SJCRH30 (cell line): ENCODE measurements around the gene PDE8B. TPM values are rescaled to one million over a fixed set of nuclear protein-coding genes. Genes with fewer than 3 reads are reported as not detected.

Experiments
- DNase-seq, 2 experiments: peaks; one replicate each; pipeline ENCODE4 v3.0.0-alpha.2; 2015 to 2020
- H3K27ac ChIP-seq: fragments of 250-450 bp; sonication (Bioruptor Pico); 2 replicates; pipeline ENCODE4 v1.5.1; 2020; ENCODE audit warnings: mild to moderate bottlenecking, moderate library complexity
- H3K27me3 ChIP-seq: fragments of 250-450 bp; sonication (Bioruptor Pico); 2 replicates; pipeline ENCODE4 v1.5.1; 2020; ENCODE audit warnings: mild to moderate bottlenecking, moderate library complexity
- H3K36me3 ChIP-seq: fragments of 250-450 bp; sonication (Bioruptor Pico); 2 replicates; pipeline ENCODE4 v1.5.1; 2020; ENCODE audit warnings: mild to moderate bottlenecking, moderate library complexity
- H3K4me1 ChIP-seq: fragments of 250-450 bp; sonication (Bioruptor Pico); 2 replicates; pipeline ENCODE4 v1.5.1; 2020; ENCODE audit warnings: mild to moderate bottlenecking, moderate library complexity
- H3K4me3 ChIP-seq: fragments of 250-450 bp; sonication (Bioruptor Pico); 2 replicates; pipeline ENCODE4 v1.5.1; 2020; ENCODE audit warnings: mild to moderate bottlenecking, moderate library complexity
- H3K9me3 ChIP-seq: fragments of 250-450 bp; sonication (Bioruptor Pico); replicated peaks from 2 replicates; pipeline ENCODE4 v1.5.1; 2020; ENCODE audit warnings: mild to moderate bottlenecking, moderate library complexity
- total RNA-seq: library from RNA; depleted of rRNA; stranded (reverse); fragments of >200 nt; shearing (Covaris generic); gene quantifications from 2 replicates; pipeline ENCODE4 v1.2.3, GENCODE V29; 2014

PDE8B gene
- total RNA-seq, 1 experiment from 2014 or later: 0.22 TPM

DNA sequence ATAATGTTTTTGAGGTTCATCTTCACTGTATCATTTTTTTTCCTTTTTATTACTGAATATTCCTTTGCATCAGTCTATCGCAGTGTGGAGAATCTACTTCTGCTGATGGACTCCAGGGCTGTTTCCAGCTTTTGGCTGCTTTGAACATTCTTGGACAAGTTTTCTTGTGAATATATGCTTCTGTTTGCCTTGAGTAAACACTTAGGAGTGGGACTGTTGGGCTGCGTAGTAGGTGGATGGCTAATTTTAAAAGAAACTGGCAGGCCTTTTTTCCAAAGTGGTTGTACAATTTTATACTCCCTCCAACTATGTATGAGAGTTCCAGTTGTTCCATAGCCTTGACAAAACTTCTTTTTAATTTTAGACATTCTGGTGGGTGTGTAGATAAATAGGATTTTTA lies 179.3 kb downstream of the PDE8B start:
- DNase-seq: no peak
- no peak overlapping the region for H3K4me3 ChIP-seq
- H3K36me3 ChIP-seq: no peaks in the 10 kb centered on the region
- H3K27ac ChIP-seq: no peak overlapping the region
- peaks cover 3% of the 10 kb centered on the region; the same call in 1 of the 2 replicates for H3K4me1 ChIP-seq
- H3K27me3 ChIP-seq: 0 out of 2 replicates have a peak, but pooled peaks cover 3% of the 10 kb centered on the region
- no peaks in the 10 kb centered on the region for H3K9me3 ChIP-seq

DNA sequence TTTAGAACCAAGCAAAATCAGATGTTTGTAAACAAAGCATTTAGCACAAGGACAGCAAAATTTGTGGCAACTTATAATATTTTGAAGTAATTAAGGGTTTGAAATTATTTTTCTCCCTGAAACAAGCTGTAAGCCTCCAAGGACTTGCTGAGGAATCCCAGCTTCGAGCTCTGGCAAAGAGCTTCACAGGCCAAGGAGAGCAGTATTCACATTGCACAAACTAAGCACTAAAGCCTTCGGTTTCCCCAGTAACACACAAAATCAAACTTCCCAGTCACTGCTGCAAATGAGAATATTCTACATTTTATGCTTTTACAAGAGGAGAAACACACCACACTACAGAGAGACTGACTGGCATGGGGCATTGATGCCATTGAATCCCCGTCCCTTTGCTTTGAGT lies 179.7 kb downstream of the PDE8B start:
- Histone ChIP-seq H3K36me3 (no peaks in the 10 kb centered on the region), H3K27ac (no peak overlapping the region)
- DNase-seq: no peak

DNA sequence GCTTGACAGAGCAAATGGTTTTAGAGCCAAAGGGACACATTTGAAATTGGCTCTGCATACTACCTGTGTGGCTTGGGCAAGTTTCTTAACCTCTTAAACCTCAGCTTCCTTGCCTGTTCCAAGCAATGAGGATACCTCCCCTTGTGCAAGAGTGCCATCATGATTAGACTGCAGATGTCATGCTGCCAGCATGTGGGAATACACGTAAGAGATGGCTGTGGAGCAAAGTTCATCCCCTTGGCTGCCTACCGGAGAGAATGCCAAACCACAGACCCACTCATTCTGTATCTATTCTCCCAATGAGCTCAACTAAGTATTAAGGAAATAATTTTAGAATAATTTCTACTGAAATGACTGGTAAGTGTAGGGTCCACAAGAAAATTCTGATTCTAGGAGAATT lies 180.3 kb downstream of the PDE8B start:
- Histone ChIP-seq H3K4me3 (no peak overlapping the region), H3K36me3 (no peaks in the 10 kb centered on the region), H3K27ac (no peak overlapping the region), H3K9me3 (no peaks in the 10 kb centered on the region), H3K27me3 (0 out of 2 replicates have a peak, but pooled peaks cover 3% of the 10 kb centered on the region), H3K4me1 (peaks cover 3% of the 10 kb centered on the region; the same call in 1 of the 2 replicates)
- DNase-seq: no peak

More for the DNA sequence above, 179.7 kb downstream of the PDE8B start:
- H3K9me3 ChIP-seq: no peaks in the 10 kb centered on the region
- H3K27me3 ChIP-seq: 0 out of 2 replicates have a peak, but pooled peaks cover 3% of the 10 kb centered on the region
- peaks cover 3% of the 10 kb centered on the region; the same call in 1 of the 2 replicates for H3K4me1 ChIP-seq
- no peak overlapping the region for H3K4me3 ChIP-seq

DNA sequence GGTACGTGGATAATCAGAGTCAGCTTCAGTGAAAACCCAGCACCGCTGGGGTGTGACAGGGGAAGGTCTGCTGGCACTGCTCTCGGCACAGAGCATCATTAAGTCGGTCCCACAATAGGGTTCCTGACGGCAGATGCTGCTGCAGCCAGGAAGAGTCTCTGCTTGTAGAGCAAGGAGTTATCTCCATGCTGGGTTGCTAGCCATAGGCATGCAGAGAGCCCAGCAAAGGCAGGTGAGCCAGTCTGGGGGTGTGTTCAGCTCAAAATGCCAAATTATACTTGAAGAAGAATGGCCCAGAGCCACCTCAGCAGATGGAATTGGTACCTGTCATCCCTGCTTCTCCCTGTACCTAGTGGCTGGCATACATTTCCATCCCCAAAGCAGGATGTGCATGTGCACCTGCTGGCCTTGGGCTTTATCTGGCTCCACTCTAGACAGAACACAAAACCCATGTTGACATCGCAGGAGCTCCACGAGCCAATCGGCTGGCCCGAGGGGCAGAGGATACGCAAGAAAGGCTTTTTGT lies 180.8 kb downstream of the PDE8B start:
- Histone ChIP-seq H3K36me3 (no peaks in the 10 kb centered on the region), H3K9me3 (no peaks in the 10 kb centered on the region), H3K27me3 (0 out of 2 replicates have a peak, but pooled peaks cover 3% of the 10 kb centered on the region), H3K4me3 (no peak overlapping the region), H3K4me1 (peaks cover 3% of the 10 kb centered on the region; the same call in 1 of the 2 replicates), H3K27ac (no peak overlapping the region)
- DNase-seq: no peak

DNA sequence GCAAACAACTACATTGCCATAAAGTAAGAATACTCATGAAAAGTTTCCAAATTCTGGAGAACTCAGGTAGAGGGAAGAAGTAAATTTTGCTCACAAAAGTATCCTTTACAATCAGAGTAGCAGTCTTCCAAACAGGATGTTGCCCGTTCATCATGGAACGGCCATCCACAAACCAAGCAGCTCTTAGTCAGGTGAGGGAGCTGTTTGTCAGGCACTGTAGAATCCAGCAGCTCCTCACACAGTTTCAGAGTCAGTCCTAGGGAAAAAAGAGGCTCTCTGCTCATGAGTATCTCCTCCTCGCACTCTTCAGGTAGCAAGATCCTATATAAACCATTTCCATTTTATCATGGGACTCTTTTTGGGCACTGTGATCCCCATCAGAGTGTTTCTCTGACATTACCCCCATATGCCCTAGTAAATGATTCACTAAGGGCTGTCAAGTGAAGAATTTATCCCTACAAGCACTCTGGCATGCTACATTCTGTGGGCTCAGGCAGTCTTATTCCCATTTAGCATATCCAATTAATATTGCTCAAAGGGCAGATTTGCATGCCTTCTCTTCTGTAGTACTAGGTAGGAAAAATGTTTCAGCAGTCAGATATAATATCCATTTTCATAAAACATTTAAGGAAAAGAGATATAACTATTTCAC lies 183.7 kb downstream of the PDE8B start:
- H3K4me3 ChIP-seq: no peak overlapping the region

DNA sequence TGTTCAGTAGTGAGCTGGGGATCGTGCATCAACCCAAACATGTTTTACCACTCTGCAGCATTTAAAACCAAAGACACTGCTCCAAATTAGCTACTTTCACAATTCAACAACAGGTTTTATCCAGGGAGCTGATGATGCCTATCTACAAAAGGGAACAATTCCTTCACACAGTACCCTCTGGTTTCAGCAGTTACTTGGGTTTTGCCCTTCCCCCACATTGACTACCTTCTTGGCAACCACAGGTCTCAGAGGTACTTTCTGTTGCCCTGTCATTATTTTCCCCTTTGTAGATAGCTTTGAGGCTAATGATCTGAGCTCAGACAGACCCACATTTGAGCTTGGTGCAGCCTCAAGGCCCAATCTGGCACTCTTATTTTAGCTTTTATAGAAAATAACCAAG lies 185.5 kb downstream of the PDE8B start:
- no peaks in the 10 kb centered on the region for H3K36me3 ChIP-seq
- DNase-seq: no peak
- H3K27ac ChIP-seq: no peak overlapping the region
- H3K4me3 ChIP-seq: no peak overlapping the region
- H3K4me1 ChIP-seq: peaks cover 16% of the 10 kb centered on the region
- H3K9me3 ChIP-seq: no peaks in the 10 kb centered on the region
- H3K27me3 ChIP-seq: 0 out of 2 replicates have a peak, but pooled peaks cover 3% of the 10 kb centered on the region

More for the DNA sequence above, 183.7 kb downstream of the PDE8B start:
- Histone ChIP-seq H3K27me3 (0 out of 2 replicates have a peak, but pooled peaks cover 3% of the 10 kb centered on the region), H3K27ac (no peak overlapping the region), H3K36me3 (no peaks in the 10 kb centered on the region), H3K4me1 (peaks cover 7% of the 10 kb centered on the region), H3K9me3 (no peaks in the 10 kb centered on the region)
- no peak for DNase-seq

DNA sequence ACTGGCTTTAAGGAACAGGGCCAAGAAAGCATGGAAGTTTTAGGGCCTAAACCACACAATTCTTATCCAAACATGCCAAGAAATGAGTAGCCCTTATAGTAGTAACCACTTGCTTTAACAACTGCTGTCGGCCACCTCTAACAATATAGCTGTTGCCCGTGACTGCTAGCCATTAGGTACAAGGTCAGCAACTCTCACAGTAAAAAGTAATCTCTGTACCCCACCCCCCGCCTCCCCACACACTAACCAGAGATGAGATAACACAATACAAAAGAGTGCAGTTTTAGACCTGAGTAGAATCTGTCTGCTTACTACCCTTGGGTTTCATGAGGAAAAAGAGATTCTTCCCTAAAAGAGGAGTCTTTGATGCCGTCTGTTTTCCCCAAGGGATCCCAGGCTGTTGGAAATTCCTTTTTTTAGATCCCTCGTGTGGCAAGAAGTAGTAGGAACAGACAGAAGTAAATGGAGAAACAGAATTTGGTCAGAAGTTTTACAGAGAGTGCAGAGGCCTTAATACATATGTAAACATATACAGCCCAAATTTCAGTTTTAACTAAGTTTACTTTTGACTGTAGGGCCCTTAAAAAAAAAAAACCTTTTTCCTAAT lies 187.3 kb downstream of the PDE8B start:
- no peaks in the 10 kb centered on the region for H3K27me3 ChIP-seq
- H3K9me3 ChIP-seq: no peaks in the 10 kb centered on the region

DNA sequence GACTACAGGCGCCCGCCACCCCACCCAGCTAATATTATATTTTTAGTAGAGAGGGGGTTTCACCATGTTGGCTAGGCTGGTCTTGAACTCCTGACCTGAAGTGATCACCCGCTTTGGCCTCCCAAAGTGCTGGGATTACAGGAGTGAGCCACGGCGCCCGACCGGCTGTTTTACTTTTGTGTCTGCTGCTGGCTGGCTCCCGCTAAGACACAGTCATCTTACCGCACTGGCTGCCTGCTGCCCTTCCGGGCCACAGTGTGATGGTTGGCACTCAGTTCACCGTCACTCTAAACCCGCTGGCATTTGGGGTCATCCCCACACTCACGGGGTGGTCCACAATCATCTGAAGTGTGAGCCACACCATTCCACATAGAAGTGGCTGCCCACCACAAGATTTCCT lies 188.0 kb downstream of the PDE8B start:
- DNase-seq: no peak
- Histone ChIP-seq H3K4me1 (peaks cover 16% of the 10 kb centered on the region), H3K9me3 (no peaks in the 10 kb centered on the region), H3K27me3 (no peaks in the 10 kb centered on the region), H3K27ac (peak overlapping the region; percentile 62), H3K4me3 (no peak overlapping the region), H3K36me3 (no peaks in the 10 kb centered on the region)

More for the DNA sequence above, 187.3 kb downstream of the PDE8B start:
- Histone ChIP-seq H3K27ac (no peak overlapping the region), H3K4me1 (peaks cover 16% of the 10 kb centered on the region), H3K4me3 (no peak overlapping the region), H3K36me3 (no peaks in the 10 kb centered on the region)
- no peak for DNase-seq

DNA sequence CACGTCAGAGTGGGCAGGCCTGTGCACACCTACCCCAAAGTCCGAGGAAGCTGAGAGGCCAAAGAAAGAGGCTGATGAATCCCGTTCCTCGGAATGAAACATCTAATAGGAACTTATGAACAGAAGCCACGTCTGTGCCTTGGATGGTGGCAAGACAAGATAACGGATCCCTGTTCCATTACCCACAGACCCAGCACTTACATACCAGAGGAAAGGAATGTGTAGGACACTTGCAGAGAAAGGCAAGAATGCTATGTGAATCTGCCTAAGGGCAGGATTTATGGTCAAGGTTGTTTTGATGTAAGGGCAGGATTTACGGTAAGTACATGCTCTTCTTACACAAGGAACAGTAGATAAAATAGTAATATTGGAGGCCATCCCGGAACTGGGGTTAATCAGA lies 188.4 kb downstream of the PDE8B start:
- Histone ChIP-seq H3K27me3 (no peaks in the 10 kb centered on the region), H3K4me3 (no peak overlapping the region), H3K36me3 (no peaks in the 10 kb centered on the region), H3K9me3 (no peaks in the 10 kb centered on the region), H3K27ac (peak overlapping the region; percentile 62), H3K4me1 (peaks cover 16% of the 10 kb centered on the region)
- DNase-seq: peak; percentile 61 to 75

DNA sequence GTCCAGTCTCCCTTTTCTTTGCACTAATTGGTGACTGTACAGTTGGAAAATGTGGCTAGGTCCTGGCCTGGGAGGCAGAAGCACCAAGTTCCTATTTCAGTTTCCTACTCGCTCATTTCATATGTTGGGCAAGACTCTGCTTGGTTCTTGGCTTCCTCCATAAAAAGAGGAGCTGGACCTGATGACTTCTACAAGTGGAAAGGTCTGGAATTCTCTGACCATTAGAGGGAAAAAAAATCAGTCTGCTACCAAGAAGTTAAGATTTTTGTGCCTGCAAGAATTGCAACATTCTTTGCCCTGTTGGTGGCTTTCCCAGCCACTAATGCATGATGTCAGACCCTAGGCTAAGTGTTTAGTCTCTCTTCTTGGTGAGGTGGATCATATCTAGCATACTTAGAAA lies 190.2 kb downstream of the PDE8B start:
- H3K27me3 ChIP-seq: no peaks in the 10 kb centered on the region
- H3K4me1 ChIP-seq: peaks cover 16% of the 10 kb centered on the region
- no peak for DNase-seq
- H3K9me3 ChIP-seq: no peaks in the 10 kb centered on the region
- no peak overlapping the region for H3K27ac ChIP-seq
- no peak overlapping the region for H3K4me3 ChIP-seq
- no peaks in the 10 kb centered on the region for H3K36me3 ChIP-seq

DNA sequence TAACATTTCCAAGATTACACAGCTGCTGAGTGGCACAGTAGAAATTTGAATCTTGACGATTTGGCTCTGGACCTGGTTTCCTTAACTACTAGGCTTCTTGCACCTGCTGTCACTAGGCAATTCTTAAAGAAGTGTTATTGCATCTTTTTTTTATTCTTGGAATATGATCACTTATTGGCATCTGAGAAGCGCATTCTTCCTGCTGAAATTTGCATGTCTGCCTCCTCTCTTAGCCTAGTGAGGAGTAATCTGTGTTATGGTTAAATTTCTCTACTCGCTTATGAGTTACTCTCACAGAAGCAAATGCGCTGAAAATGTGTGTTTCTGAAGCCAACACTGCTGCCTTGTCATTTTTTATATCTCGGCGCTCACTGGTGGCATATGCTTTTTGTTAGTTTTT lies 192.3 kb downstream of the PDE8B start:
- Histone ChIP-seq H3K27ac (no peak overlapping the region), H3K36me3 (no peaks in the 10 kb centered on the region), H3K27me3 (no peaks in the 10 kb centered on the region), H3K4me1 (peaks cover 16% of the 10 kb centered on the region), H3K9me3 (no peaks in the 10 kb centered on the region), H3K4me3 (no peak overlapping the region)
- DNase-seq: no peak

DNA sequence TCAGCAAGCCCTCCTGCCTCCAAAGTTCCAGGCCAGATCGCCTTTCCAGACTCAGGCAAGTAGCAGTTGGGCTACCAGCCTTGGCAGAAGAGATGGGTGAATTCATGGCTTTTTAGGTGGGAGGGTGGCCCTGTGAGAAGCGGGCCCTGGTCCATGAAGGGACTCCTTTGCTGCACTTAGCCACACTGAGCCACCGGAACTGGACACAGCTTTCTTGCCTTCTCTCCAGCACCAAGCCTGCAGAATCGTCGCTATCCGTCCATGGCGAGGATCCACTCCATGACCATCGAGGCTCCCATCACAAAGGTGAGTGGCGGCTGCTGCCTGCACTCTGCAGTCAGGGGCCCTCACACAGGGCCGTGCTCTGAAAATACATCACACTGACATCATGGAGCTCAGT lies 196.7 kb downstream of the PDE8B start:
- DNase-seq: no peak
- no peaks in the 10 kb centered on the region for H3K27me3 ChIP-seq
- no peaks in the 10 kb centered on the region for H3K36me3 ChIP-seq
- H3K27ac ChIP-seq: no peak overlapping the region
- H3K4me3 ChIP-seq: no peak overlapping the region
- no peaks in the 10 kb centered on the region for H3K9me3 ChIP-seq
- H3K4me1 ChIP-seq: no peaks in the 10 kb centered on the region; the same call in 1 of the 2 replicates

DNA sequence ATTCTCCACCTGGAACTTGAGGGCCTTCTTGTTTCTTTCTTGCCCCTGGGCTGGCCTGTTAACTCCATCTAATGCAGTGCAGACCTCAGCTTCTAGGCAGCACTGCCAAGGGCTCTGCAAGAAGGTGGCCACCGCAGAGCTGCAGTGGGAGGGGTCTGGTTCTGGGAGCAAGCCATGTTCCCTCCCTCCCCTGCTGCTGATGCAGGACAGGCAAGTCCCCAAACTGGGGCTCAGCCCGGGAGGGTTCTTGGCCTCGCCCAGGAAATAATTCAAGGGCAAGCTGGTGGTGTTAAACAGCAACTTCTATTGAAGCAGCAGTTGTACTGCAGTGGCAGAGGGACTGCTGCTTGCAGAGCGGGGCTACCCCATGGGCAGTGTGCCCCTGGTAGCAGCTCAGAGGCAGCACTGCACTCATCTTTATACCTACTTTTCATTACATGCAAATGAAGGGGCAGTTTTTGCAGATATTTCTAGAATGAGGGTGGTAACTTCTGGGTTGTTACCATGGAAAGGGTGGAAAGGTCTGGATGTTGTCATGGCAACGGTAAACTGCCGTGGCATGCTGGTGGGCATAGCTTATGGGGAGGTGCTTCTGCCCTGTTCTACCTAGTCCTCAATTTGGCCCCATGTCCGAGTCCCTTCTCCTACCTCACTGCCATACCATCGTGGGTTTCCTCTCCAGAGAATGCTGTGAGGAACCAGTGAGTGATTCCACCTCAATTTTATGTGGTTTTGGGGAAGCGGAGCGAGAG lies 199.6 kb downstream of the PDE8B start:
- Histone ChIP-seq H3K9me3 (no peaks in the 10 kb centered on the region), H3K27me3 (no peaks in the 10 kb centered on the region), H3K4me1 (no peaks in the 10 kb centered on the region), H3K36me3 (no peaks in the 10 kb centered on the region), H3K27ac (no peak overlapping the region), H3K4me3 (no peak overlapping the region)
- no peak for DNase-seq

DNA sequence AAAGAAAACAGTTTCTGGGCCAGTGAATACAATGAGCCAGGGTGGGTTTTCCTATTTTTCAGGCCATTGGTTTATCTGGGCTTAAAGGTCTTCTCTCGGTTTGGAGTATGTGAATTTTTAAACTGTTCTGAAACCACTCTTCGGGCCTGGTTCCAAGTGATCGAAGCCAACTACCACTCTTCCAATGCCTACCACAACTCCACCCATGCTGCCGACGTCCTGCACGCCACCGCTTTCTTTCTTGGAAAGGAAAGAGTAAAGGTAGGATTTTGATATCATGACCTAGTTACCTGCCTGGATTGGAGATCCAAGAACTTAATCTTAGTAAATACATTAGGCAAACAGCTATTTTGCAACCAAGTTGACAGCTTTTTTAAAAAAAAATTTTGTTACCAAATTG lies 202.6 kb downstream of the PDE8B start:
- H3K27me3 ChIP-seq: no peaks in the 10 kb centered on the region
- no peaks in the 10 kb centered on the region for H3K9me3 ChIP-seq
- DNase-seq: no peak
- H3K4me1 ChIP-seq: no peaks in the 10 kb centered on the region
- no peaks in the 10 kb centered on the region for H3K36me3 ChIP-seq
- no peak overlapping the region for H3K27ac ChIP-seq
- no peak overlapping the region for H3K4me3 ChIP-seq

DNA sequence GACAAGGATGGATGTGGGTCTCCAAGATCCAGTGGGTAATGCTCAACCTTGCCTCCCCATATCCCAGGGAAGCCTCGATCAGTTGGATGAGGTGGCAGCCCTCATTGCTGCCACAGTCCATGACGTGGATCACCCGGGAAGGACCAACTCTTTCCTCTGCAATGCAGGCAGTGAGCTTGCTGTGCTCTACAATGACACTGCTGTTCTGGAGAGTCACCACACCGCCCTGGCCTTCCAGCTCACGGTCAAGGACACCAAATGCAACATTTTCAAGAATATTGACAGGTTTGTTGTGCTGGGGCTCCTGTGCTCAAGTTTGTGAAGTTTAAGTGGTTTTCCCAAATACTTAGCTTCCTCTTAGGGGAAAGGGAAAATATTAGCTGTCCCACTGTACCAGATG lies 207.7 kb downstream of the PDE8B start:
- Histone ChIP-seq H3K4me1 (no peaks in the 10 kb centered on the region), H3K27ac (no peak overlapping the region), H3K9me3 (0 out of 2 replicates have a peak, but pooled peaks cover 4% of the 10 kb centered on the region), H3K4me3 (no peak overlapping the region), H3K27me3 (no peaks in the 10 kb centered on the region), H3K36me3 (no peaks in the 10 kb centered on the region)
- no peak for DNase-seq
